GM19239 (cell line): Measurements from ENCODE around the gene ZCCHC7.
"Not testable (repeated sequence)": the region's sequence is repeated elsewhere in the genome, so short reads cannot be mapped to it uniquely, and the experiment has no call there.

Source experiments
- DNase-seq: peaks from one replicate; pipeline ENCODE4 v3.0.0; 2011; ENCODE audit warnings: low spot score; ENCODE audit not compliant: insufficient read length
- FAIRE-seq: peaks from 2 replicates; lab custom pipeline; 2011; peaks lifted over from hg19 to GRCh38; lab: Jason Lieb, UNC

The ZCCHC7 gene

GRCh38 chr9:37200433-37201005 is 80.1 kb downstream of the ZCCHC7 start:
- DNase-seq (no peak), FAIRE-seq (peak; percentile 66)

- FAIRE-seq (peak; percentile 54), DNase-seq (no peak)
Measured at GRCh38 chr9:37201581-37201980, 81.2 kb downstream of the ZCCHC7 start.

GRCh38 chr9:37202091-37202490 is 81.7 kb downstream of the ZCCHC7 start:
- DNase-seq (no peak), FAIRE-seq (no peak)

- FAIRE-seq, DNase-seq: not testable (repeated sequence)
Measured at GRCh38 chr9:37203456-37203855, 83.1 kb downstream of the ZCCHC7 start.

GRCh38 chr9:37206121-37206620 is 85.8 kb downstream of the ZCCHC7 start:
- DNase-seq (no peak), FAIRE-seq (no peak)

- FAIRE-seq: peak; percentile 83
- DNase-seq: no peak
Measured at GRCh38 chr9:37209431-37210386, 89.3 kb downstream of the ZCCHC7 start.

GRCh38 chr9:37210737-37211523 is 90.6 kb downstream of the ZCCHC7 start:
- FAIRE-seq (peak; percentile 89), DNase-seq (no peak)

- DNase-seq (no peak), FAIRE-seq (no peak)
Measured at GRCh38 chr9:37212435-37212834, 92.1 kb downstream of the ZCCHC7 start.

GRCh38 chr9:37215381-37215780 is 95.0 kb downstream of the ZCCHC7 start:
- FAIRE-seq: peak; percentile 62

GRCh38 chr9:37215830-37216229 is 95.5 kb downstream of the ZCCHC7 start:
- no peak for DNase-seq
- FAIRE-seq: peak; percentile 55

More at GRCh38 chr9:37215381-37215780, 95.0 kb downstream of the ZCCHC7 start:
- DNase-seq: no peak

- FAIRE-seq: no peak
- no peak for DNase-seq
Measured at GRCh38 chr9:37217161-37217560, 96.8 kb downstream of the ZCCHC7 start.

- no peak for DNase-seq
- no peak for FAIRE-seq
Measured at GRCh38 chr9:37218800-37219425, 98.5 kb downstream of the ZCCHC7 start.

GRCh38 chr9:37220971-37221370 is 100.6 kb downstream of the ZCCHC7 start:
- FAIRE-seq (no peak), DNase-seq (no peak)

GRCh38 chr9:37221489-37222106 is 101.2 kb downstream of the ZCCHC7 start:
- FAIRE-seq (peak; percentile 81), DNase-seq (no peak)

GRCh38 chr9:37229455-37229854 is 109.1 kb downstream of the ZCCHC7 start:
- DNase-seq (no peak), FAIRE-seq (no peak)

GRCh38 chr9:37229882-37230482 is 109.6 kb downstream of the ZCCHC7 start:
- DNase-seq (no peak), FAIRE-seq (no peak)

- FAIRE-seq: no peak
Measured at GRCh38 chr9:37236822-37237221, 116.4 kb downstream of the ZCCHC7 start.

GRCh38 chr9:37238122-37238521 is 117.7 kb downstream of the ZCCHC7 start:
- FAIRE-seq (no peak), DNase-seq (no peak)

More at GRCh38 chr9:37236822-37237221, 116.4 kb downstream of the ZCCHC7 start:
- DNase-seq: no peak

- DNase-seq (no peak), FAIRE-seq (peak; percentile 52)
Measured at GRCh38 chr9:37239224-37239859, 119.0 kb downstream of the ZCCHC7 start.
